Liver (tissue), 2 donors: Measurements from ENCODE around the gene HECTD1.

Experiments used
- CTCF ChIP-seq: fragments of 150-350 bp; IDR thresholded peaks from 2 replicates; pipeline ENCODE4 v1.5.1; 2017; ENCODE audit warnings: improper control_type of control experiment, low read depth, low read length; ENCODE audit not compliant: missing input control
- MAX ChIP-seq: IDR thresholded peaks from 2 replicates; pipeline ENCODE4 v1.6.1; 2016; ENCODE audit warnings: antibody characterized with exemption
- TF ChIP-seq, protein P1 (sequence below): IDR thresholded peaks from 2 replicates; pipeline ENCODE4 v1.6.1; 2016; ENCODE audit warnings: antibody characterized with exemption, mild to moderate bottlenecking
- donor health status: healthy.

DNA sequence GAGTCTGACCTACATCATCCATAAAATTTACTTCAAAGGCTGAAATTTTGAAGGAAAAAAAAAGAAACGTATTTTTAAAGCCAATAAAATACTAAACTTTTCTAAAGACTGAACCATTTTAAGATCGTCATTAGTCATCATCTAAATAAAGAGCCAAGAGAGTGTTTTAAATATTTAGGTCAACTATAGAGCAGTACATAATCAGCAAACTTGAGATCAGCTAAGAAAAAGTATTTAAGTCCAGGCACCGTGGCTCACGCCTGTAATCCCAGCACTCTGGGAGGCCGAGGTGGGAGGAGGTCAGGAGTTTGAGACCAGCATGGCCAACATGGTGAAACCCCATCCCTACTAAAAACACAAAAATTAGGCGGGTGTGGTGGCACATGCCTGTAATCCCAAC is 35.5 kb downstream of the HECTD1 start:
- TF ChIP-seq MAX (no peak), CTCF (no peak)
- TF ChIP-seq, protein P1, sequence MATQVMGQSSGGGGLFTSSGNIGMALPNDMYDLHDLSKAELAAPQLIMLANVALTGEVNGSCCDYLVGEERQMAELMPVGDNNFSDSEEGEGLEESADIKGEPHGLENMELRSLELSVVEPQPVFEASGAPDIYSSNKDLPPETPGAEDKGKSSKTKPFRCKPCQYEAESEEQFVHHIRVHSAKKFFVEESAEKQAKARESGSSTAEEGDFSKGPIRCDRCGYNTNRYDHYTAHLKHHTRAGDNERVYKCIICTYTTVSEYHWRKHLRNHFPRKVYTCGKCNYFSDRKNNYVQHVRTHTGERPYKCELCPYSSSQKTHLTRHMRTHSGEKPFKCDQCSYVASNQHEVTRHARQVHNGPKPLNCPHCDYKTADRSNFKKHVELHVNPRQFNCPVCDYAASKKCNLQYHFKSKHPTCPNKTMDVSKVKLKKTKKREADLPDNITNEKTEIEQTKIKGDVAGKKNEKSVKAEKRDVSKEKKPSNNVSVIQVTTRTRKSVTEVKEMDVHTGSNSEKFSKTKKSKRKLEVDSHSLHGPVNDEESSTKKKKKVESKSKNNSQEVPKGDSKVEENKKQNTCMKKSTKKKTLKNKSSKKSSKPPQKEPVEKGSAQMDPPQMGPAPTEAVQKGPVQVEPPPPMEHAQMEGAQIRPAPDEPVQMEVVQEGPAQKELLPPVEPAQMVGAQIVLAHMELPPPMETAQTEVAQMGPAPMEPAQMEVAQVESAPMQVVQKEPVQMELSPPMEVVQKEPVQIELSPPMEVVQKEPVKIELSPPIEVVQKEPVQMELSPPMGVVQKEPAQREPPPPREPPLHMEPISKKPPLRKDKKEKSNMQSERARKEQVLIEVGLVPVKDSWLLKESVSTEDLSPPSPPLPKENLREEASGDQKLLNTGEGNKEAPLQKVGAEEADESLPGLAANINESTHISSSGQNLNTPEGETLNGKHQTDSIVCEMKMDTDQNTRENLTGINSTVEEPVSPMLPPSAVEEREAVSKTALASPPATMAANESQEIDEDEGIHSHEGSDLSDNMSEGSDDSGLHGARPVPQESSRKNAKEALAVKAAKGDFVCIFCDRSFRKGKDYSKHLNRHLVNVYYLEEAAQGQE = no peak
